NCI-H2227 (cell line): ENCODE data around the gene CDC45.

Source experiments
- DNase-seq: peaks from one replicate; lab custom pipeline; 2025; ENCODE audit not compliant: unreplicated experiment; lab: John Stamatoyannopoulos, UW

CDC45 gene

DNA sequence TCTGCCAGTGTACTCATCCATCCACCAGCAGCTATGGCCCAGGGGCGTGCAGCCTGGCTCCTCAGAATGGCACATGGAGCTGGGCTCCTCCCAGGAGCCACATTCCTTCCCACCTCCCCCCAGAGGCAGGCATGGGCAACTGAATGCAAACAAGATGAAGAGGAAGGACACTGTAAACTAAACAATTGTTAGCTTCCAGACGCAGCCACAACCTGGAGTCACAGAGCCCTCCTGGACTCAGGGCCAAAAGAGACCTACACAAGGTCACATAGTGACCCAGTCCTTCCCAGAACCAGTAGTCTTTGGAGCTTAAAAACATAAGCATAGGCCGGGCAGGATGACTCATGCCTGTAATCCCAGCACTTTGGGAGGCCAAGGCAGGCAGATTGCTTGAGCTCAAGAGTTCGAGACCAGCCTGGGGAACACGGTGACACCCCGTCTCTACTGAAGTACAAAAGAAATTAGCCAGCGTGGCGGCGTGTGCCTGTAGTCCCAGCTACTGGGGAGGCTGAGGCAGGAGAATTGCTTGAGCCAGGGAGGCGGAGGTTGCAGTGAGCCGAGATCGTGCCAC is 75.2 kb downstream of the CDC45 start:
- DNase-seq = no peak

DNA sequence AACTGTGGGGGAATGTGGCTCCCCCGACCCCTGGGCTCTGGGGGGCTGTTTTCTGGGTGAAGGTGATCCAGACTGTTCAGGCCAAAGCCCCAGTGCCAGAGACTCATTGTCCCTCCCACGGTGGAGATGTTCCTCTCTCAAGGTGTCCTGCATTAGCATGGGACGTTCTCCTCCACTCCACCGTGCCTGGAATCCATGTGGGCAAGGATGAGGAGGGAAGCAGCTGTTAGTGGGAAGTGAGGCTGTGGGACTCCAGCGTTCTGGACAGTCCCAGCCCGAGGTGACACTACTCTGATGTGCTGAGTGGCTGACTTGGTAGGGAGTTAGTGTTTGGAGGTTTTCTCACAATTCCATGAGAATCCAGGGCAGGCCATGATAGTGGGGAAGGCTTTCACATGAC is 75.9 kb downstream of the CDC45 start:
- DNase-seq = no peak

DNA sequence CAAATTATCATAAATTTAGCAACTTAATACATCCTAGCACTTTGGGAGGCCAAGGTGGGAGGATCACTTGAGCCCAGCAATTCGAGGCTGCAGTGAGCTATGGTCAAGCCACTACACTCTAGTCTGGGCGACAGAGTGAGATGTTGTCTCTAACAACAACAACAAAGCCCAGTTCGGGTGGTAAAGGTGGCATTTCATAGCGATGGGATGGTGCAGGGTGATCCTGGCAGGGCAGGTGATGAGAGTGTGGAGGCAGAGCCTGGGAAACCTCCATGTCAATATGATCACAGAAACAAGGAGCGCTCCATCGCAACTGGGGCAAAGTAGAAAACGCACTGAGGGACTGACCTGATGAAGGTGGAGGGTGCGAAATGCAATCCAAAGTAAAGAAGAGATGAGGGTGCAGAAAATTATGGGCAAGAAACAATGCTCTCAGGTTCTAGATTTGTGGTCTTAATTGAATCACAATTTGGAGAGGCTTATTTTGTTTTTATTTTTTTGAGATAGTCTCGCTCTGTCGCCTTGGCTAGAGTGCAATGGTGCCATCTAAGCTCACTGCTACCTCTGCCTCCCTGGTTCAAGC is 77.3 kb downstream of the CDC45 start:
- no peak for DNase-seq

- no peak for DNase-seq
Measured at GRCh38 chr22:19559324-19559811, 79.6 kb downstream of the CDC45 start.

DNA sequence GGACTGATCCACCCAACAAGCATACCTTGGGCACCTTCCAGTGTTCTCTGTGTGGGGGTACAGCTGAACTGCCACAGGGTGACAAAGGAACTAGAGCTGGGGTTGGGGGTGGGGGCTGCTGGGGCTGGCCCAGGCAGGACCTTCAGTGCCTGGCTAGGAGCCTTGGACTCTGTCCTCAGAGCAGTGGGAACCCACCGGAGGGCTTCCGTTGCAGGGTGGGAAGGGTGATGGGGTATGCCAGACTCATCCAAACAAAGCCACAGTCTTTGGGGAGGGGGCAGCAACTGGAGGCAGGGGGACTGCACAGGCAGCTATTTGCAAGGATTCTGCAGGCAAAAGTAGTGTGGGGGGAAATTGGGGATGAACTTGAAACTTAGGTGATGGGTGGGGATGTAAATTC is 80.2 kb downstream of the CDC45 start:
- no peak for DNase-seq

GRCh38 chr22:19565382-19566278 is 85.9 kb downstream of the CDC45 start:
- DNase-seq = no peak

DNA sequence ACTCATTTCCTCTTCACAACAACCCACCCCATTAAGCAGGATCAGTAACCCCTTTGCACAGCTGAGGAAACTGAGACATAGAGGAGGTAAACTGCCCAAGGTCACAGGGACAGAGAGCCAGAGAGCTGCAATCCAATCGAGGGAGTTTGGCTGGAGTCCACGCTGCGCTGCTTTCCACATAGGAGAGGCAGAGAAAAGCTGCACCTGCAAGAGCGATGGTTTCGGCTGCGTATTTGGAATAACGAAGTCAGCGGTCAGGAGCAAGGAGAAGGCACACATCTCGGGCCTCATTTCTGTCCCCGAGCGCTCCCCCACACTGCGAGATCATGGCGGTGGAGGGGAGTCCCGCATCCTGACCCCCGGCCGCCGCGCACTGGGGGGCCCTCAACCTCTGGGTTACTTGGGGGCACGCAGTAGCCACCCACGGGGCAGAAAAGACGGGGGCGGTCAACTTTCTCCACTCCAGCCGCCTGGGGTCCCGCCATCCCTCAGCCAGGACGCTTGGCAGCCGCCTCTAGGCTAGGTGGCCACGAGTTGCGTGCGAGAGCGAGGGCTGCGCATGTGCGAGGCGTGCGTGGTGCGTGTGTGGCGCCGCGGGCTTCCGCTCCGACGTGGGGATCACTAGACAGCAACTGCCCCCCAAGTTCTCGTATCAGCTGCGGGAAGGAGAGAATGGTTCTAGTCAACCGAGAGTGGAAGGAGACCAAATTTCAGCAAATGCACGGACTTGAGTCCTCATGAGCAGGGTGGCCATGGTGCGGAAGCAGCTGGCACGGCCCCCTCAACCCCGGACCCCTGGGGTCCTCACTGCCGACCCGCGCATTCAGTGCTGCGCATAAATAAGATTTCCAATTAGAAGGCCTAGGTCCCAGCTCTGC is 86.8 kb downstream of the CDC45 start:
- no peak for DNase-seq

DNA sequence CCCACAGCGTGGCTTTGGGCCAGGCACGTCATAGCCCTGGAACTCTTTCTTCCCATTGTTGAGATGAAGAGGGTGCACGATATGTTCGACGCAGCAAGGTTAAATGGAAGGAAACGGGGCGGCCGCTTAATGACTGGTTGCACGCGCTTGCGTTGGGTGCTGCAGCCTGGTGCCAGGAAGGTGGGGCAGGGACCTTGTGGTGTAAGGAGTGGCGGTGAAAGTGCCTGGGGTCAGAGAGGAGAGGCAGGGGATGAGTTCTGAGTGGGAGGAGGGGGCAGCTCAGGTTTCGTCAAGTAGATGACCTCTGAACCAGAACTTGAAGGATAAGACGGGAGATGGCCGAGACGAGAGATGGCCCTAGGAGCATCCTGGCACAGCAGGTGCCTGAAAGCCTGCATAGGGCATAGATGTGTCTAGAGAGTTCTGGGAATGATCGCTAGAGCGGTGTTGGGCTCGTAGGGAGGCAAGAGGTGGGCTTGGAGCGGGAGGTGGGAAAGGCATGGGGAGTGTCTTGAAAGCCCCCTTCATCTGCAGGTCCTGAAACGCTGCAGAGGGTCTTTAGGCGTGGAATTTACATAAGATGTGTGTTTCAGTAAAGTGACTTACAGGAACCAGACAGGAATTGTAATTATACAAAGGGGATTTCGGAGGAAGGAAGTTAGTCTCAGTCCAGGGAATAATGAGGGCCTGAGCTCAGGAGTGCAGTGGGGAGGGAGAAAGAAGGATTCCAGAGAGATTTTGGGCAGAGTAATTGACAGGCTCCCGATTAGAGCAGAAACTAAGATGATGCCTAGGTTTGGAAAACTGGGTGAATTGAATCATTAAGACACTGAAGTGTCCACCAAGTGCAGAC is 87.7 kb downstream of the CDC45 start:
- no peak for DNase-seq

DNA sequence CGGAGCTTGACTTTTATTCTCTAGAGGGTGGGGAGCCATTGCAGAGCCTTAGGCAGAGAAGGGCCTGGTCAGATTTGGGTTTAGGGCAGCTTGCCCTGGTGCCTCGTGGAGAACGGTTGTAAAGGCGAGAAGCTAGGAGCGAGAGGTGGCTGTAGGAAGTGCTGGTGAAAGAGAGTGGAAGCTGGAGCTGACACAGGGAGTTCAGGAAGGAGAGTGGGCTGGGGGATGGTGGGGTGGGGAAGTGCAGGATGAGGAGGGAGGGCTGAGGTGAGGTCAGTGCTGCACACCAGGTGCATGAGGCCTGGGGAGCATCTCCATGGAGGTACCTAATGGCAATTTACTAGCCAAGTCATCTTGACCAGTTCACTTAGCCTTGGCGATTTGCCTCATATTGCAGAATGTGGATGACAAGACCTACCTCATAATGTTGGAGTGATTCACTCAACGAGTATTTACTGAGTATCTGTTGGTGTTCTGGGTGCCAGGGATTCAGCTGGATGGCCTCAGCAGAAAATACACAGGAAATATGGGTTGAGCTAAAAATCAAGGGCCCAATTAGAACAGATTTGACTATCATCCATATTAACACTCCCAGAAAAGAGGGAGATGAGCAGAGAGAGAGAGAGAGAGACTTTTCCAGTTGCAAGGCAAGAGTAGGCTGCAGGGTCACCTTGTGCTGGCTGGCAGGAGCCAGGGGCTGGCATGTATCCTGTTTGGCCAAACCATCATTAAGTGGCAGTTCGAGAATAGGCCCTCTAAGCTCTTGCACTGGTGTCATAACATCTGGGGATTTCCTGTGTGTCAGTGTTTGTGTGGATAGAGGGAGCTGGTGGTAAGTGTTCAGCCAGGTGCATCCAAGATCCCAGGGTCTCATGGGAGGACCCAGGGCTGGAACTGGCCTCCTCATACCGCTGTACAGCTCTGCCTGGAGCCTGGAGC is 88.9 kb downstream of the CDC45 start:
- no peak for DNase-seq

GRCh38 chr22:19569276-19569640 is 89.5 kb downstream of the CDC45 start:
- DNase-seq = no peak

- DNase-seq = no peak
Measured at GRCh38 chr22:19569976-19570375, 90.3 kb downstream of the CDC45 start.
